IMR-90 (cell line): Measurements from ENCODE around the gene TMEM129. TPM values are rescaled to one million over a fixed set of nuclear protein-coding genes. Genes with fewer than 3 reads are reported as not detected.

Experiments used
- ATAC-seq: fragments of 200-7000 bp; cut with Tn5 transposase; 2 replicates; pipeline ENCODE4 v1.9.1; 2020; ENCODE audit warnings: low read depth, mild to moderate bottlenecking, moderate library complexity
- BruUV-seq: library from RNA; stranded (reverse); fragments of 400-500 nt; replicated peaks from 2 replicates; lab custom pipeline; 2021; lab: Mats Ljungman, UMichigan
- CTCF ChIA-PET: fragments of 300-600 bp; formaldehyde crosslinking; extraction: SDS; loops from one replicate; lab custom pipeline; 2021; ENCODE audit warnings: antibody characterized with exemption; lab: Yijun Ruan, JAX
- POLR2A ChIA-PET: fragments of 300-600 bp; sonication (Branson Sonifier 250); formaldehyde crosslinking; loops from one replicate; lab custom pipeline; 2022; ENCODE audit warnings: antibody characterized with exemption; ENCODE audit not compliant: unreplicated experiment; lab: Charles Lee
- DNase-seq: peaks from one replicate; pipeline ENCODE4 v3.0.0; 2013
- H2AFZ ChIP-seq: replicated peaks from 2 replicates; pipeline ENCODE3; 2013; ENCODE audit warnings: low read length, mild to moderate bottlenecking; ENCODE audit not compliant: poor library complexity
- H2AK5ac ChIP-seq: 2 replicates; pipeline ENCODE4 v1.6.1; 2013; ENCODE audit warnings: low read depth, low read length, inconsistent platforms
- H2AK9ac ChIP-seq: replicated peaks from 2 replicates; pipeline ENCODE3; 2013; ENCODE audit warnings: mild to moderate bottlenecking, low read depth, low read length, moderate library complexity; ENCODE audit not compliant: poor library complexity
- H2BK120ac ChIP-seq: 2 replicates; pipeline ENCODE4 v1.6.1; 2013; ENCODE audit warnings: low read depth, low read length, inconsistent platforms
- H2BK15ac ChIP-seq: 3 replicates; pipeline ENCODE4 v1.6.1; 2013; ENCODE audit warnings: low read depth, low read length, inconsistent platforms
- H2BK20ac ChIP-seq: 2 replicates; pipeline ENCODE4 v1.6.1; 2013; ENCODE audit warnings: low read depth, mild to moderate bottlenecking, inconsistent platforms, low read length, moderate library complexity
- H2BK5ac ChIP-seq: 2 replicates; pipeline ENCODE4 v1.6.1; 2013; ENCODE audit warnings: mild to moderate bottlenecking, low read depth, low read length, inconsistent platforms; ENCODE audit not compliant: poor library complexity, severe bottlenecking
- H3K14ac ChIP-seq: replicated peaks from 2 replicates; pipeline ENCODE4 v1.6.1; 2013; ENCODE audit warnings: low read depth, low read length, inconsistent platforms
- H3K18ac ChIP-seq: 2 replicates; pipeline ENCODE4 v1.6.1; 2013; ENCODE audit warnings: low read depth, low read length, control low read depth
- H3K23ac ChIP-seq: 2 replicates; pipeline ENCODE4 v1.6.1; 2013; ENCODE audit warnings: low read depth, low read length, inconsistent platforms
- H3K27ac ChIP-seq: 2 replicates; pipeline ENCODE4 v1.5.1; 2013; ENCODE audit warnings: mild to moderate bottlenecking, control low read depth, low read length; ENCODE audit not compliant: insufficient read depth
- H3K27me3 ChIP-seq: 2 replicates; pipeline ENCODE4 v1.6.1; 2013; ENCODE audit warnings: low read length; ENCODE audit not compliant: control insufficient read depth, insufficient read depth
- H3K36me3 ChIP-seq: 2 replicates; pipeline ENCODE4 v1.6.1; 2013; ENCODE audit warnings: low read length, mixed read lengths; ENCODE audit not compliant: control insufficient read depth, insufficient read depth
- H3K4ac ChIP-seq: 2 replicates; pipeline ENCODE4 v1.6.1; 2013; ENCODE audit warnings: low read depth, low read length, inconsistent platforms
- H3K4me1 ChIP-seq: 2 replicates; pipeline ENCODE4 v1.6.1; 2013; ENCODE audit warnings: low read length, mixed read lengths; ENCODE audit not compliant: control insufficient read depth, insufficient read depth
- H3K4me2 ChIP-seq: 2 replicates; pipeline ENCODE4 v1.6.1; 2013; ENCODE audit warnings: low read depth, mild to moderate bottlenecking, control low read depth, low read length, moderate library complexity
- H3K4me3 ChIP-seq: 2 replicates; pipeline ENCODE4 v1.5.1; 2013; ENCODE audit warnings: low read depth, mild to moderate bottlenecking, control low read depth, low read length, moderate library complexity; ENCODE audit not compliant: insufficient read depth
- H3K56ac ChIP-seq: 2 replicates; pipeline ENCODE4 v1.6.1; 2013; ENCODE audit warnings: low read length, inconsistent platforms; ENCODE audit not compliant: insufficient read depth; ENCODE audit errors: extremely low read depth
- H3K79me1 ChIP-seq, 2 experiments: 2 replicates each; pipeline ENCODE4 v1.6.1; 2013; ENCODE audit warnings: low read length in 2 of 2, inconsistent platforms in 1 of 2, low read depth in 1 of 2
- H3K9ac ChIP-seq: 2 replicates; pipeline ENCODE4 v1.6.1; 2013; ENCODE audit warnings: low read depth, low read length, control low read depth
- H3K9me1 ChIP-seq: 2 replicates; pipeline ENCODE4 v1.6.1; 2013; ENCODE audit warnings: low read length, inconsistent platforms; ENCODE audit not compliant: insufficient read depth
- H3K9me3 ChIP-seq: 2 replicates; pipeline ENCODE4 v1.6.1; 2013; ENCODE audit warnings: low read length; ENCODE audit not compliant: control insufficient read depth, insufficient read depth
- H4K20me1 ChIP-seq: 2 replicates; pipeline ENCODE4 v1.6.1; 2013; ENCODE audit warnings: low read length, inconsistent platforms; ENCODE audit not compliant: insufficient read depth
- H4K5ac ChIP-seq: 2 replicates; pipeline ENCODE4 v1.6.1; 2013; ENCODE audit warnings: mild to moderate bottlenecking, low read depth, low read length, control low read depth
- H4K8ac ChIP-seq, 2 experiments: 2 replicates each; pipeline ENCODE4 v1.6.1; 2013; ENCODE audit warnings: low read depth in 2 of 2, low read length in 2 of 2, control low read depth in 1 of 2, inconsistent platforms in 1 of 2
- H4K91ac ChIP-seq: 2 replicates; pipeline ENCODE4 v1.6.1; 2013; ENCODE audit warnings: low read depth, low read length, inconsistent platforms; ENCODE audit not compliant: insufficient read depth
- BHLHE40 ChIP-seq: fragments of 150-350 bp; IDR thresholded peaks from 2 replicates; pipeline ENCODE4 v1.6.1; 2016; ENCODE audit warnings: mild to moderate bottlenecking, low read depth, low read length
- CEBPB ChIP-seq: IDR thresholded peaks from 2 replicates; pipeline ENCODE4 v1.6.1; 2012; ENCODE audit warnings: low read depth, low read length, improper control_type of control experiment
- CHD1 ChIP-seq: IDR thresholded peaks from 2 replicates; pipeline ENCODE4 v1.6.1; 2012; ENCODE audit warnings: low read depth, low read length, improper control_type of control experiment
- CTCF ChIP-seq: conservative IDR thresholded peaks from 2 replicates; pipeline ENCODE4 v1.5.1; 2012; ENCODE audit warnings: mild to moderate bottlenecking, low read depth, low read length, improper control_type of control experiment
- FOS ChIP-seq: fragments of 150-350 bp; IDR thresholded peaks from 2 replicates; pipeline ENCODE4 v1.6.1; 2016; ENCODE audit warnings: low read depth, low read length
- MAZ ChIP-seq: IDR thresholded peaks from 2 replicates; pipeline ENCODE4 v1.6.1; 2012; ENCODE audit warnings: low read depth, mild to moderate bottlenecking, low read length, improper control_type of control experiment, moderate library complexity, borderline replicate concordance
- MXI1 ChIP-seq: IDR thresholded peaks from 2 replicates; pipeline ENCODE4 v1.6.1; 2012; ENCODE audit warnings: low read depth, mild to moderate bottlenecking, low read length, moderate library complexity, borderline replicate concordance
- NFE2L2 ChIP-seq: fragments of 150-350 bp; IDR thresholded peaks from 2 replicates; pipeline ENCODE4 v1.6.1; 2016; ENCODE audit warnings: low read depth, mild to moderate bottlenecking, low read length
- POLR2A ChIP-seq: IDR thresholded peaks from 2 replicates; pipeline ENCODE4 v1.6.1; 2012; ENCODE audit warnings: mild to moderate bottlenecking, low read depth, low read length
- RAD21 ChIP-seq: IDR thresholded peaks from 2 replicates; pipeline ENCODE4 v1.6.1; 2012; ENCODE audit warnings: low read length, improper control_type of control experiment
- RCOR1 ChIP-seq: IDR thresholded peaks from 2 replicates; pipeline ENCODE4 v1.6.1; 2012; ENCODE audit warnings: mild to moderate bottlenecking, low read length, improper control_type of control experiment; ENCODE audit not compliant: insufficient replicate concordance
- RFX5 ChIP-seq: IDR thresholded peaks from 2 replicates; pipeline ENCODE4 v1.8.0; 2012; ENCODE audit warnings: low read depth, mild to moderate bottlenecking, low read length, moderate library complexity
- SMC3 ChIP-seq: fragments of 150-350 bp; IDR thresholded peaks from 2 replicates; pipeline ENCODE4 v1.6.1; 2016; ENCODE audit warnings: low read depth, mild to moderate bottlenecking, antibody characterized with exemption, low read length, moderate library complexity
- WGBS, 2 experiments: methylation state at CpG; one replicate each; pipeline versions ENCODE4 v1.1.5 to v1.1.7; 2013; ENCODE audit warnings: missing lambda C conversion rate in 2 of 2; ENCODE audit not compliant: insufficient read length in 1 of 2; ENCODE audit errors: extremely low coverage in 2 of 2; 5-methylcytosine and 5-hydroxymethylcytosine counted together
- dilution Hi-C: fragments of 300-500 bp; cut with HindIII; formaldehyde crosslinking; loops from one replicate; pipeline ENCODE4 v1.14.3; 2018; ENCODE audit warnings: low sequenced_read_pairs; ENCODE audit not compliant: unreplicated experiment
- in situ Hi-C: fragments of 300-500 bp; cut with MboI; formaldehyde crosslinking; loops from 3 replicates; pipeline ENCODE4 v1.14.3; 2019; ENCODE audit warnings: low sequenced_read_pairs, inconsistent platforms, mixed read lengths
- intact Hi-C: fragments of 100-400 bp; cut with micrococcal nuclease; formaldehyde crosslinking; loops from 2 replicates; pipeline ENCODE4 v1.10.0; 2022
- polyA plus RNA-seq, 3 experiments: library from polyadenylated mRNA; depleted of rRNA; stranded (reverse); fragments of >200 nt; gene quantifications; 2 replicates each; pipeline ENCODE4 v1.2.3, GENCODE V29; 2012; ENCODE audit warnings: low replicate concordance in 1 of 3
- total RNA-seq: library from RNA; depleted of rRNA; stranded (reverse); fragments of >200 nt; gene quantifications from 2 replicates; pipeline ENCODE4 v1.2.3, GENCODE V29; 2012
- TF ChIP-seq, protein P1 (sequence below): fragments of 150-350 bp; IDR thresholded peaks from 2 replicates; pipeline ENCODE4 v1.6.1; 2017; ENCODE audit warnings: mild to moderate bottlenecking, antibody characterized with exemption, low read length, low read depth

TMEM129 gene
- total and polyA plus RNA-seq, 2 of the 4 experiments (the other 2 are of a cell fraction): 6.6 to 26.6 TPM

GRCh38 chr4:1756893-1757779 is 36.0 kb upstream of the TMEM129 start (continued):
- no peak for TF ChIP-seq CHD1

- H2BK120ac ChIP-seq: no peak overlapping the region
- H2AK9ac ChIP-seq: no peak overlapping the region
- ChIA-PET POLR2A (no interaction called here), CTCF (no interaction called here)
- no peaks in the 10 kb centered on the region for H3K9me3 ChIP-seq
- H3K79me1 ChIP-seq: no peaks in the 10 kb centered on the region
- no peak overlapping the region for H4K8ac ChIP-seq
- H2AFZ ChIP-seq: no peak overlapping the region
- H2AK5ac ChIP-seq: no peak overlapping the region
- DNase-seq (no peak), ATAC-seq (no peak)
- H3K4ac ChIP-seq: no peak overlapping the region
- H2BK5ac ChIP-seq: no peak overlapping the region
- H3K4me1 ChIP-seq: no peaks in the 10 kb centered on the region
- no peak overlapping the region for H3K56ac ChIP-seq
- in situ Hi-C loops: no loop called here
- no peaks in the 10 kb centered on the region for H3K36me3 ChIP-seq
- H3K9me1 ChIP-seq: no peaks in the 10 kb centered on the region
- H3K27ac ChIP-seq: no peak overlapping the region
- H4K5ac ChIP-seq: no peak overlapping the region
- H3K14ac ChIP-seq: no peak overlapping the region
- no peak overlapping the region for H3K4me3 ChIP-seq
- no peak overlapping the region for H3K18ac ChIP-seq
- no TSS peak for BruUV-seq
- intact Hi-C loops: no loop called here
- H4K91ac ChIP-seq: no peak overlapping the region
- no peaks in the 10 kb centered on the region; the same call in 1 of the 2 replicates for H3K27me3 ChIP-seq
- H4K20me1 ChIP-seq: no peaks in the 10 kb centered on the region
- H3K23ac ChIP-seq: no peak overlapping the region
- H3K4me2 ChIP-seq: no peak overlapping the region
- H2BK15ac ChIP-seq: no peak overlapping the region
- dilution Hi-C loops: no loop called here
- no peak overlapping the region for H2BK20ac ChIP-seq
- WGBS, 2 experiments: 84% methylated on average over 3 of the region's 18 CpGs; no CpG with 5 or more reads in 1 of the 2 experiments
- H3K9ac ChIP-seq: no peak overlapping the region
- no peak for TF ChIP-seq CEBPB
- no peak for TF ChIP-seq NFE2L2
- TF ChIP-seq BHLHE40: no peak
- no peak for TF ChIP-seq RCOR1
- TF ChIP-seq FOS: no peak
- TF ChIP-seq POLR2A: no peak
- TF ChIP-seq CHD1: no peak
- TF ChIP-seq MXI1: no peak
- TF ChIP-seq, protein P1, sequence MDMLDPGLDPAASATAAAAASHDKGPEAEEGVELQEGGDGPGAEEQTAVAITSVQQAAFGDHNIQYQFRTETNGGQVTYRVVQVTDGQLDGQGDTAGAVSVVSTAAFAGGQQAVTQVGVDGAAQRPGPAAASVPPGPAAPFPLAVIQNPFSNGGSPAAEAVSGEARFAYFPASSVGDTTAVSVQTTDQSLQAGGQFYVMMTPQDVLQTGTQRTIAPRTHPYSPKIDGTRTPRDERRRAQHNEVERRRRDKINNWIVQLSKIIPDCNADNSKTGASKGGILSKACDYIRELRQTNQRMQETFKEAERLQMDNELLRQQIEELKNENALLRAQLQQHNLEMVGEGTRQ: no peak
- TF ChIP-seq CTCF: no peak
- no peak for TF ChIP-seq MAZ
- no peak for TF ChIP-seq SMC3
- no peak for TF ChIP-seq RAD21
- TF ChIP-seq RFX5: no peak
Observed at GRCh38 chr4:1756079-1756478, 35.0 kb upstream of the TMEM129 start.
